HG02642 (cell line): ENCODE measurements around the gene BNC2.

Experiments
- ATAC-seq: cut with Tn5 transposase; IDR thresholded peaks from one replicate; pipeline ENCODE4 v1.9.1; 2021; ENCODE audit warnings: mild to moderate bottlenecking; ENCODE audit not compliant: unreplicated experiment, poor library complexity

The BNC2 gene

GRCh38 chr9:16524823-16525222 is 345.6 kb downstream of the BNC2 start:
- ATAC-seq: no peak

DNA sequence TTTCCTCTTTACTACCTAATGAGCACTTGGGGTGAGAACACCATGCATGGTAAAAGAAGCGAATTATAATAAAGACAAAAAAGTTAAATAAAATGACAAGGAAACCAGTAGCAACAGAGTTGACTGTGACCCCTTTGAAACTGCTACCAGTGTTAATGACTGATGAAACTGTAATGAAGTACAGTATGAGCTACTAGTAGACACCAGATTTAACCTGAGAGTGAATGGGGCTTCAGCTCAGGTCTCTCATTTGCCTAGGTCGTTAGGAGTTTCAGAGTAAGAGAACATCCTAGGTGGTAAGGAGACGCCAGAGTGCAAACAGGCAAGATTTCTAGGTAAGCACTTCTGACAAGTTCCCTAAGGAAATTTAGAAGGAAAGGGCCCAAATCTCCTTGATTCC is 346.4 kb downstream of the BNC2 start:
- no peak for ATAC-seq

GRCh38 chr9:16521868-16522411 is 348.5 kb downstream of the BNC2 start:
- no peak for ATAC-seq

GRCh38 chr9:16519001-16519400 is 351.5 kb downstream of the BNC2 start:
- no peak for ATAC-seq

- no peak for ATAC-seq
Measured at GRCh38 chr9:16516891-16517290, 353.6 kb downstream of the BNC2 start.

DNA sequence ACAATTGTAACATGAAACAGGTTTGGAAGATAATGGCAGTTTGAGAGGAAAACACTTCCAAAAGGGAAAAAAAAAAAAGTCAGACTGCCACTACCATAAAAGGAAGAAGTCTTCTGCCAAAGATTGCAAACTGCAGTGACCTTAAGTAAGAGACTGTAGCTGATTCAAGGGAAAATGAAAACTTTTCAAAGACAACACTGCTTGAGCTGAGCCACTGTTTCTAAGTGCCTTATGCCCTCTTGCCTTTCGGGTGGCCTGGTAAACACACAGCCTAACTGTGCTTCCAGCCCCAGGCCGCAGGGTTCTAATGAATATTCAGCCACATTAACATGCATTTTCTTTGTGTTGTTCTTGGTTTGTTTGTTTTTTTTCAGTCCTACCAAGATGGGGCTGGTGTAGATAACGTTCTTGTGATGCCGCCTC is 354.6 kb downstream of the BNC2 start:
- no peak for ATAC-seq

DNA sequence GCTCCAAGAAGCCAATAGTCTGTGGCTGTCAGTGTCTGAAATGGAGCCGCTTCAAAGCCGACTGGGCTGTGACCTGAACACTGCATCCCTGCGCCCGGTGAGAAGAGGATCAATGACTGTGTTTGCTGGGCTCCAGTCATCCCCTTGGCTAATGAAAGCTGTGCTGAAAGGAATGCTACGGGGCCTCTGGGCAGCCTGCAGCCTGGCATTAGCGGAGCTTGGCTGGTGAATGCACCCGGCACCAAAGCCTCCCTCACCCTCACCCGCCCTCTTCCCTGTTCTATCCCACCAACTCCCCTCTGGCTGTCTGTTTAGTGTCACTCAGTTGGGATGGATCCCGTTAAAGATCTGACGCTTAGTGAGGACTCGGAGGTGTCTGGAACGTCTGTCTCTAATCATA is 355.3 kb downstream of the BNC2 start:
- no peak for ATAC-seq

GRCh38 chr9:16514131-16514530 is 356.3 kb downstream of the BNC2 start:
- no peak for ATAC-seq

GRCh38 chr9:16512281-16512680 is 358.2 kb downstream of the BNC2 start:
- ATAC-seq: no peak

DNA sequence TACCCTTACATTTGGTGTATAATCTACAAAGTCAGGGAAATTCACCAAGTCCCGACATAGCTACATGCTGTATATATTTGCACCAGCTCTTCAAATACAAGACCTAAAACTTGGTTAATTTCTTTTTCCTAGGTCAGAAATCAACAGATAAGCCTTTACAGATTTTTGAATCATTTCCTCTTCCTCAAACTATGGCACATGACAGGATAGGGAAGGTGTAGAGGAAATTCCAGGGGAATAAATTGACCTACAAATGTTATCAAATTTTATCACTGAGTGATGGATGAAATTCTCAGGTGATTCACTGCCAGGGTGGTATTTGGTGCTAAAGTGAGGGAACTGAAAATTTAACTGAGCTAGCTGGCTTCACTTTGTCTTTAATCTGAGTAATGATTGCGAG is 360.0 kb downstream of the BNC2 start:
- ATAC-seq: no peak

- ATAC-seq: no peak
Measured at GRCh38 chr9:16509997-16510396, 360.5 kb downstream of the BNC2 start.

- ATAC-seq: no peak
Measured at GRCh38 chr9:16505199-16505598, 365.3 kb downstream of the BNC2 start.

- ATAC-seq: no peak
Measured at GRCh38 chr9:16501726-16502125, 368.7 kb downstream of the BNC2 start.

GRCh38 chr9:16501141-16501540 is 369.3 kb downstream of the BNC2 start:
- no peak for ATAC-seq

GRCh38 chr9:16500386-16500785 is 370.1 kb downstream of the BNC2 start:
- no peak for ATAC-seq

DNA sequence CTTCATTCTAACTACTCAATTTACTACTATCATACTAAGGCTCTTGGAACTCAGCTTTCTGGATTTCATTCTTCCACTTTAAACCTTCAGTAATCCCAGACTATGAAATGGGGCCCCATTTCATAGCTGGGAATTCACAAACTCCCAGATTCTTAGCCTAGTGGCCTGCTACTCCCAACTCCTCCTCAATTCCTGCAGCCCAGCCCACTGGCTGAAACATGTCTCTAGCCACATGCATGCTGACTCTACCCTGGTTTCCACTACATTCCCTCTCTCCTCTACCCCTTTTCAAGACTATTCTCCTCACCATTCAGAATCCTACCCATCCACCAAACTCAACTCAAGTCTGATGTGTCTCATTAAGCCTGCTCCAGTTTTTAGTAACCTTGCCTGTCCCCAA is 370.6 kb downstream of the BNC2 start:
- ATAC-seq: no peak

- ATAC-seq: no peak
Measured at GRCh38 chr9:16496908-16497307, 373.6 kb downstream of the BNC2 start.

GRCh38 chr9:16487915-16488314 is 382.6 kb downstream of the BNC2 start:
- no peak for ATAC-seq

DNA sequence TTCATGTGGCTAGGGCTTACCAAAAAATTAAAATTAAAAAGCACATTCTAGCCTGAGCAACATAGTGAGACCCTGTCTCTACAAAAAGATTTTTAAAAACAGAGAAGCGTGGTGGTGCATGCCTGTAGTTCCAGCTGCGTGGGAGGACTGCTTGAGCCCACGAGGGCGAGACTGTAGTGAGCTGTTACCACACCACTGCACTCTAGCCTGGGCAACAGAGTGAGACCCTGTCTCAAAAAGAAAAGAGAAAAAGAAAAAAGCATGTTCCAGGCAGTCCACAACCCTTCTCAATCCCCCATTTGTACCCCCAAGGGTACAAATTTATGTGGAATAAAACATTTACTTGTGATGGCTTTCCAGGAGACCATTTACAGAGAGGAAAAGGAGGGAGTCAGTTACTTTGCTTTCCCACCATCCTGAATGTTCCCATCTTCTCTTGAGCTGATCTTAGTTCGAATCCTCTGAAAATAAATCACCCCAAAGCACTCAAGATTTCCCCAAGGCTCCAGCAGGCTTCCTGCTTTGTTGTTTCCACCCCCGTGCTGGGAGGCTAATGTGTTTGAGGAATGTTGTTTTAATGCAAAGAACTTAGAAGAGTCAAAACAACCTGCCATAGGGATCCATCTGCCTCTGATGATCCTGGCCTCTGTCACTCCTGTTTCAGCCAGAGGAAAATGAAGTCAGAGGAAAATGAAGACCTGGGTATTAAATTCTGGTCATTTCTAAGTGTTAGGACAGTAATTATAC is 384.7 kb downstream of the BNC2 start:
- ATAC-seq: no peak

DNA sequence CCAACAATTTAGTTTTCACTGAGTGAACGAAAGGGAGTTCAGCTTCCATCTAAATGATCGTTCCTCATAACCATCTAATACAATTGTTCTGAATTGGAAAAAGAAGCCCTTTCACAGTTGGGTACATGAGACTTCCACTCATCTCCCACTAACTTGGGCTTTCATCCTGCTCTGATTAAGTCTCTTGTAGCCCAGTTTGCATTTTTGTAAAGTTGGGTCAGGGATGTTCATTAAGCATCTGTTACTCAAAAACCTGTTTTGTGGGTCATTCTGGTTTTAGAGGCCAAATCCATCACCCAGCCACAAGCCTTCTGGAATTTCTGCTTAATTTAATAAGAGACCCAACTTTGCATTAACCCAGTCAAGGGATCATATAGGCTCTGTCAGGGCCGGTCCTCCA is 385.3 kb downstream of the BNC2 start:
- ATAC-seq: no peak

GRCh38 chr9:16484744-16485143 is 385.7 kb downstream of the BNC2 start:
- no peak for ATAC-seq

- no peak for ATAC-seq
Measured at GRCh38 chr9:16484180-16484579, 386.3 kb downstream of the BNC2 start.
